ENCODE measurements around the gene CAMKK1. TPM values are rescaled to one million over a fixed set of nuclear protein-coding genes. Genes with fewer than 3 reads are reported as not detected.

Gene CAMKK1
- total and polyA plus RNA-seq, 2 of the 4 experiments (the other 2 are of a cell fraction), result 4.1 to 8.2 TPM

DNA sequence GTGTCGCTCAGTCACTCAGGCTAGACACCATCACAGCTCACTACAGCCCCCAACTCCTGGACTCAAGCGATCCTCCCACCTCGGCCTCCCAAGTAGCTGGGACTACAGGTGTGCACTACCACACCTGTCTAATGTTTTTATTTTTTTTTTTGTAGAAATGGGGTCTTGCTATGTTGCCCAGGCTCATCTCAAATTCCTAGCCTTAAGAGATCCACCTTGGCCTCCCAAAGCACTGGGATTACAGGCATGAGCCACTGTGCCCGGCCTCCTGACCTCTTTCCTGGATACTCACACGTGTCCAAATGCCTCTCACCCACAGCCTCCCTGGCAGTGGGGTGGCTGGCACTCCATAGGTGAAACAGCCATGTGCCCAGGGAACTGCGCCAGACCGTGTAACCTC, 17.5 kb downstream of the CAMKK1 start:
- no peak overlapping the region for H3K4me2 ChIP-seq (ENCODE audit: low read depth, low read length)
- DNase-seq (no peak), ATAC-seq (ENCODE audit: low read depth) (no peak)
- no peak overlapping the region for H3K4me3 ChIP-seq (ENCODE audit: insufficient read depth, low read depth, low read length)
- no peak overlapping the region for H2BK15ac ChIP-seq (ENCODE audit: low read depth, low read length)
- H2BK20ac ChIP-seq (ENCODE audit: low read depth, low read length), result no peak overlapping the region
- H2AK5ac ChIP-seq (ENCODE audit: low read depth, low read length), result no peak overlapping the region
- dilution Hi-C loops (cut with HindIII; ENCODE audit: low sequenced_read_pairs, unreplicated experiment), result no loop called here
- no peak overlapping the region for H2BK5ac ChIP-seq (ENCODE audit: low read depth, low read length, poor library complexity, severe bottlenecking)
- H3K79me1 ChIP-seq (ENCODE audit: low read depth in 1 of 2, low read length in 2 of 2), result no peaks in the 10 kb centered on the region
- H2AFZ ChIP-seq (replicated peaks; ENCODE audit: low read length, poor library complexity), result no peak overlapping the region
- ChIA-PET CTCF (no interaction called here), POLR2A (ENCODE audit: unreplicated experiment) (no interaction called here)
- intact Hi-C loops (cut with micrococcal nuclease), result no loop called here
- H2AK9ac ChIP-seq (replicated peaks; ENCODE audit: low read depth, low read length, poor library complexity), result no peak overlapping the region
- no peak overlapping the region for H3K23ac ChIP-seq (ENCODE audit: low read depth, low read length)
- H3K4ac ChIP-seq (ENCODE audit: low read depth, low read length), result no peak overlapping the region
- H4K91ac ChIP-seq (ENCODE audit: insufficient read depth, low read depth, low read length), result no peak overlapping the region
- no peak overlapping the region for H3K27ac ChIP-seq (ENCODE audit: insufficient read depth, low read length)
- 0 out of 2 replicates have a peak, but pooled peaks cover 4% of the 10 kb centered on the region for H3K9me1 ChIP-seq (ENCODE audit: insufficient read depth, low read length)
- no peaks in the 10 kb centered on the region for H4K20me1 ChIP-seq (ENCODE audit: insufficient read depth, low read length)
- H3K18ac ChIP-seq (ENCODE audit: low read depth, low read length), result no peak overlapping the region
- no TSS peak for BruUV-seq (replicated peaks)
- no peak overlapping the region for H2BK120ac ChIP-seq (ENCODE audit: low read depth, low read length)
- no peak overlapping the region for H3K56ac ChIP-seq (ENCODE audit: extremely low read depth, insufficient read depth, low read length)
- no peaks in the 10 kb centered on the region for H3K9me3 ChIP-seq (ENCODE audit: control insufficient read depth, insufficient read depth, low read length)
- TF ChIP-seq MXI1 (IDR thresholded peaks at IDR 0.05; ENCODE audit: borderline replicate concordance, low read depth, low read length), result no peak
- no peak for TF ChIP-seq NFE2L2 (IDR thresholded peaks at IDR 0.05; ENCODE audit: low read depth, low read length)
- TF ChIP-seq CEBPB (IDR thresholded peaks at IDR 0.05; ENCODE audit: low read depth, low read length), result no peak
- TF ChIP-seq, protein P1, sequence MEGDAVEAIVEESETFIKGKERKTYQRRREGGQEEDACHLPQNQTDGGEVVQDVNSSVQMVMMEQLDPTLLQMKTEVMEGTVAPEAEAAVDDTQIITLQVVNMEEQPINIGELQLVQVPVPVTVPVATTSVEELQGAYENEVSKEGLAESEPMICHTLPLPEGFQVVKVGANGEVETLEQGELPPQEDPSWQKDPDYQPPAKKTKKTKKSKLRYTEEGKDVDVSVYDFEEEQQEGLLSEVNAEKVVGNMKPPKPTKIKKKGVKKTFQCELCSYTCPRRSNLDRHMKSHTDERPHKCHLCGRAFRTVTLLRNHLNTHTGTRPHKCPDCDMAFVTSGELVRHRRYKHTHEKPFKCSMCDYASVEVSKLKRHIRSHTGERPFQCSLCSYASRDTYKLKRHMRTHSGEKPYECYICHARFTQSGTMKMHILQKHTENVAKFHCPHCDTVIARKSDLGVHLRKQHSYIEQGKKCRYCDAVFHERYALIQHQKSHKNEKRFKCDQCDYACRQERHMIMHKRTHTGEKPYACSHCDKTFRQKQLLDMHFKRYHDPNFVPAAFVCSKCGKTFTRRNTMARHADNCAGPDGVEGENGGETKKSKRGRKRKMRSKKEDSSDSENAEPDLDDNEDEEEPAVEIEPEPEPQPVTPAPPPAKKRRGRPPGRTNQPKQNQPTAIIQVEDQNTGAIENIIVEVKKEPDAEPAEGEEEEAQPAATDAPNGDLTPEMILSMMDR (conservative IDR thresholded peaks at IDR 0.05; ENCODE audit: low read depth, low read length), result no peak
- no peak for TF ChIP-seq MAFK (IDR thresholded peaks at IDR 0.05; ENCODE audit: low read depth, low read length)
- no peak for TF ChIP-seq RFX5 (IDR thresholded peaks at IDR 0.05; ENCODE audit: low read depth, low read length)
- no peaks in the 10 kb centered on the region for H3K27me3 ChIP-seq (ENCODE audit: control insufficient read depth, insufficient read depth, low read length)
- WGBS, 2 experiments (ENCODE audit: extremely low coverage in 2 of 2, insufficient read length in 1 of 2), result 100% methylated on average over 2 of the region's 7 CpGs; no CpG with 5 or more reads in 1 of the 2 experiments
- no peak overlapping the region for H3K14ac ChIP-seq (replicated peaks; ENCODE audit: low read depth, low read length)
- no peak overlapping the region for H3K9ac ChIP-seq (ENCODE audit: low read depth, low read length)
- in situ Hi-C loops (cut with MboI; ENCODE audit: low sequenced_read_pairs), result no loop called here
- H4K8ac ChIP-seq (ENCODE audit: low read depth in 2 of 2, low read length in 2 of 2), result no peak overlapping the region
- H4K5ac ChIP-seq (ENCODE audit: low read depth, low read length), result no peak overlapping the region
- H3K36me3 ChIP-seq (ENCODE audit: control insufficient read depth, insufficient read depth, low read length), result peaks cover 28% of the 10 kb centered on the region
- H3K4me1 ChIP-seq (ENCODE audit: control insufficient read depth, insufficient read depth, low read length), result peaks cover 5% of the 10 kb centered on the region; the same call in 1 of the 2 replicates
